ENCODE measurements around the gene DNM3.

- no peak for TF ChIP-seq CTCF (IDR thresholded peaks at IDR 0.05)
- no peak for TF ChIP-seq POLR2A (IDR thresholded peaks at IDR 0.05)
- no peak for TF ChIP-seq EP300 (IDR thresholded peaks at IDR 0.05)
These were observed 199.8 kb downstream of the DNM3 start for GRCh38 chr1:172041102-172041501.
